GM06990 (cell line): ENCODE data around the gene CUL1.

Experiments used
- DNase-seq: peaks from one replicate; pipeline ENCODE4 v3.0.0-alpha.2; 2011; ENCODE audit not compliant: insufficient read length; ENCODE audit errors: extremely low read depth
- H3K27me3 ChIP-seq: replicated peaks from 2 replicates; pipeline ENCODE4 v1.6.0; 2011; ENCODE audit warnings: low read length; ENCODE audit not compliant: control insufficient read depth, insufficient read depth
- H3K36me3 ChIP-seq: 2 replicates; pipeline ENCODE4 v1.5.1; 2011; ENCODE audit warnings: low read length; ENCODE audit not compliant: control insufficient read depth, insufficient read depth
- H3K4me3 ChIP-seq: replicated peaks from 2 replicates; pipeline ENCODE4 v1.5.1; 2011; ENCODE audit warnings: low read depth, mild to moderate bottlenecking, control low read depth, low read length
- CTCF ChIP-seq: IDR thresholded peaks from 2 replicates; pipeline ENCODE4 v1.5.1; 2011; ENCODE audit warnings: low read length, control low read depth, mild to moderate bottlenecking, inconsistent platforms; ENCODE audit not compliant: insufficient read depth, poor library complexity, severe bottlenecking

CUL1 gene

GRCh38 chr7:148770004-148770403, 71.3 kb downstream of the CUL1 start:
- no peak for DNase-seq
- no peak for TF ChIP-seq CTCF
- Histone ChIP-seq H3K36me3 (peaks cover 9% of the 10 kb centered on the region), H3K4me3 (no peak overlapping the region), H3K27me3 (no peaks in the 10 kb centered on the region)

GRCh38 chr7:148772297-148773089, 73.8 kb downstream of the CUL1 start:
- Histone ChIP-seq H3K36me3 (peaks cover 9% of the 10 kb centered on the region), H3K27me3 (no peaks in the 10 kb centered on the region), H3K4me3 (no peak overlapping the region)
- no peak for TF ChIP-seq CTCF
- no peak for DNase-seq

DNA sequence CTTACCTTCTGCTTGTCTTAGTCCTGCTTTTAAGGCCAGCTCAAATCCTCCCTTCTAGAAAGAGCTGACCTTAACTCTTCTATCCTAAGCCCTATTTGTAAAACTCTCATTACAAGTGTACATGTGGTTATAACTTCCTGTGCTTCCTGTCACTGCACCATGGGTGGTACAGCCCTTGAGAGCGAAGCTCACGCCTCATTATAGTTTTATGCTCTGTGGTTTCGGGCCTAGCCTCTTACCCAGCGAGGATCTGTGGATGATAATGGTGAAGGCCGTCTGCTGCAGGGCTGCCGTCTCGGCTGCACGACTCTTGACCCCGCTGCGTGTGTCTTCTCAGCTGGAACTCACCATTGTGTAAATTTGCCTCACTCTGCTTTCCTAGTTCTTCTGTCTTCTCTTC, 74.6 kb downstream of the CUL1 start:
- Histone ChIP-seq H3K36me3 (peaks cover 9% of the 10 kb centered on the region), H3K27me3 (no peaks in the 10 kb centered on the region), H3K4me3 (no peak overlapping the region)
- no peak for TF ChIP-seq CTCF
- peak; percentile 26 for DNase-seq

DNA sequence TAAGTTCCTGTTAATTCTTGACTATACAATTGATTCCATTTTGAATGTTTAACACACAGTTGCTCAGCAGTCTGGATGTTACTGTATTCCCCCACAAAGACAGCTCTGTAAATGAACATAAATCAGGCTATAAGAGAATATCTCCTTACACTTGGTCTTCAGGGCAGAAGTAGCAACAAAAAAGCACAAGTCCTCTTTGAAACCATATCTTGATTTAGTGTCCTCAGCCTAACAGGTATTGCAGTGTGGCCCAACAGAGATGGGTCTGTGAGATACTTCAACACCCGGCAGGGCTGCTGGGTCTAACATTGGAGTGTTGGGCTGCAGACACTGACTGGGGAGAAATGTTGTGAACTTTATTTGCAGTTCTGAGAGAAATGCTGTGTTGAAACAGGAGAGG, 75.8 kb downstream of the CUL1 start:
- H3K36me3 ChIP-seq, result peaks cover 9% of the 10 kb centered on the region
- TF ChIP-seq CTCF, result no peak
- DNase-seq, result no peak
- H3K27me3 ChIP-seq, result no peaks in the 10 kb centered on the region
- H3K4me3 ChIP-seq, result no peak overlapping the region

GRCh38 chr7:148782757-148783456, 84.2 kb downstream of the CUL1 start:
- Histone ChIP-seq H3K36me3 (peaks cover 13% of the 10 kb centered on the region), H3K4me3 (no peak overlapping the region), H3K27me3 (no peaks in the 10 kb centered on the region)
- no peak for DNase-seq
- no peak for TF ChIP-seq CTCF
